Hepatocyte (in vitro differentiated cells): ENCODE measurements around the gene MKRN3. TPM values are rescaled to one million over a fixed set of nuclear protein-coding genes. Genes with fewer than 3 reads are reported as not detected.

ENCODE experiments used
- DNase-seq: peaks from one replicate; pipeline ENCODE4 v3.0.0-alpha.2; 2016; ENCODE audit warnings: low spot score
- H2AFZ ChIP-seq: fragments of 200-600 bp; sonication (generic); 2 replicates; pipeline ENCODE4 v1.6.0; 2016; ENCODE audit warnings: antibody characterized with exemption, mild to moderate bottlenecking
- H3K27ac ChIP-seq: fragments of 200-600 bp; sonication (generic); 2 replicates; pipeline ENCODE4 v1.5.1; 2016; ENCODE audit warnings: mild to moderate bottlenecking
- H3K27me3 ChIP-seq: fragments of 200-600 bp; sonication (generic); 2 replicates; pipeline ENCODE4 v1.6.1; 2016
- H3K36me3 ChIP-seq: fragments of 200-600 bp; sonication (generic); replicated peaks from 2 replicates; pipeline ENCODE4 v1.5.1; 2016; ENCODE audit warnings: low read depth; ENCODE audit not compliant: insufficient read depth
- H3K4me1 ChIP-seq: fragments of 200-600 bp; sonication (generic); 2 replicates; pipeline ENCODE4 v1.5.1; 2016; ENCODE audit warnings: mild to moderate bottlenecking, moderate library complexity; ENCODE audit not compliant: insufficient read depth
- H3K4me2 ChIP-seq: fragments of 200-600 bp; sonication (generic); 2 replicates; pipeline ENCODE4 v1.6.0; 2016
- H3K4me3 ChIP-seq: fragments of 200-600 bp; sonication (generic); 2 replicates; pipeline ENCODE4 v1.5.1; 2016; ENCODE audit warnings: mild to moderate bottlenecking
- H3K79me2 ChIP-seq: fragments of 200-600 bp; sonication (generic); 2 replicates; pipeline ENCODE4 v1.6.0; 2017; ENCODE audit warnings: mild to moderate bottlenecking
- H3K9me2 ChIP-seq: fragments of 200-600 bp; sonication (generic); replicated peaks from 2 replicates; pipeline ENCODE4 v1.6.0; 2017; ENCODE audit warnings: mild to moderate bottlenecking; ENCODE audit not compliant: insufficient read depth
- H3K9me3 ChIP-seq: fragments of 200-600 bp; sonication (generic); 2 replicates; pipeline ENCODE4 v1.5.1; 2016; ENCODE audit warnings: low read depth, mild to moderate bottlenecking
- H4K20me1 ChIP-seq: fragments of 200-600 bp; sonication (generic); 2 replicates; pipeline ENCODE4 v1.6.0; 2016; ENCODE audit warnings: mild to moderate bottlenecking; ENCODE audit not compliant: insufficient read depth, poor library complexity, severe bottlenecking
- CTCF ChIP-seq: fragments of 200-600 bp; sonication (generic); IDR thresholded peaks from 2 replicates; pipeline ENCODE4 v1.5.1; 2016; ENCODE audit warnings: antibody characterized with exemption, mild to moderate bottlenecking; ENCODE audit not compliant: poor library complexity
- EZH2 ChIP-seq: fragments of 200-600 bp; sonication (generic); IDR thresholded peaks from 2 replicates; pipeline ENCODE4 v1.6.1; 2016; ENCODE audit warnings: antibody characterized with exemption, mild to moderate bottlenecking, borderline replicate concordance
- EZH2phosphoT487 ChIP-seq: fragments of 200-600 bp; sonication (generic); IDR thresholded peaks from one replicate; pipeline ENCODE4 v1.6.1; 2018; ENCODE audit warnings: antibody characterized with exemption, mild to moderate bottlenecking, low read depth, moderate library complexity; ENCODE audit not compliant: unreplicated experiment, severe bottlenecking
- whole genome bisulfite sequencing: methylation state at CpG from one replicate; pipeline ENCODE4 v1.1.6; 2016; ENCODE audit warnings: low lambda C conversion rate; ENCODE audit errors: missing lambda C conversion rate; 5-methylcytosine and 5-hydroxymethylcytosine counted together
- polyA plus RNA-seq: library from polyadenylated mRNA; unstranded; fragments of >200 nt; fragmentation: Nextera tagmentation; extraction: Ambion mirVana; gene quantifications from 2 replicates; pipeline ENCODE4 v1.2.1, GENCODE V29; 2016
- total RNA-seq: library from RNA; depleted of rRNA; stranded (reverse); fragments of >200 nt; gene quantifications from 2 replicates; pipeline ENCODE4 v1.2.3, GENCODE V29; 2014

MKRN3 gene
- total and polyA plus RNA-seq, 2 experiments from 2014 or later: 0.57 TPM; not detected in 1

DNA sequence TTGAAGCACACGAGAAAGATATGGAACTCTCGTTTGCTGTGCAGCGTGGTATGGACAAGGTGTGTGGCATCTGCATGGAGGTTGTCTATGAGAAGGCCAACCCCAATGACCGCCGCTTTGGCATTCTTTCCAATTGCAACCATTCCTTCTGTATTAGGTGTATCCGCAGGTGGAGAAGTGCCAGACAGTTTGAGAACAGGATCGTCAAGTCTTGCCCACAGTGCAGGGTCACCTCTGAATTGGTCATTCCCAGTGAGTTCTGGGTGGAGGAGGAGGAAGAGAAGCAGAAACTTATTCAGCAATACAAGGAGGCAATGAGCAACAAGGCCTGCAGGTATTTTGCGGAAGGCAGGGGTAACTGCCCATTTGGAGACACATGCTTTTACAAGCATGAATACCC, 1.2 kb downstream of the MKRN3 start:
- Histone ChIP-seq H3K79me2 (no peaks in the 10 kb centered on the region), H3K4me3 (no peak overlapping the region), H4K20me1 (no peaks in the 10 kb centered on the region)

GRCh38 chr15:23567921-23568320, 2.4 kb downstream of the MKRN3 start:
- H3K79me2 ChIP-seq: no peaks in the 10 kb centered on the region
- no peak overlapping the region for H3K4me3 ChIP-seq
- no peaks in the 10 kb centered on the region for H3K36me3 ChIP-seq
- H3K4me1 ChIP-seq: no peaks in the 10 kb centered on the region
- H3K4me2 ChIP-seq: no peak overlapping the region
- no peaks in the 10 kb centered on the region for H3K9me3 ChIP-seq
- H2AFZ ChIP-seq: no peak overlapping the region
- DNase-seq: no peak
- no peaks in the 10 kb centered on the region for H3K27me3 ChIP-seq
- no peak overlapping the region for H3K27ac ChIP-seq
- WGBS: 62% methylated on average over 1 of the region's 1 CpG
- H4K20me1 ChIP-seq: no peaks in the 10 kb centered on the region
- TF ChIP-seq CTCF (no peak), EZH2phosphoT487 (no peak)
- H3K9me2 ChIP-seq: no peaks in the 10 kb centered on the region

More for the DNA sequence above, 1.2 kb downstream of the MKRN3 start:
- no peaks in the 10 kb centered on the region for H3K36me3 ChIP-seq
- H3K27me3 ChIP-seq: no peaks in the 10 kb centered on the region
- H3K27ac ChIP-seq: no peak overlapping the region
- no peak for TF ChIP-seq CTCF
- TF ChIP-seq EZH2phosphoT487: no peak
- TF ChIP-seq EZH2: no peak
- no peaks in the 10 kb centered on the region for H3K9me2 ChIP-seq
- H3K9me3 ChIP-seq: no peaks in the 10 kb centered on the region
- no peak for DNase-seq
- H3K4me2 ChIP-seq: no peak overlapping the region
- 91% methylated on average over 8 of the region's 8 CpGs for WGBS
- no peak overlapping the region for H2AFZ ChIP-seq
- H3K4me1 ChIP-seq: no peaks in the 10 kb centered on the region

GRCh38 chr15:23569151-23569925, 3.9 kb downstream of the MKRN3 start:
- H3K79me2 ChIP-seq: no peaks in the 10 kb centered on the region
- H3K4me3 ChIP-seq: no peak overlapping the region
- H3K4me2 ChIP-seq: no peak overlapping the region
- 50% methylated on average over 5 of the region's 5 CpGs for WGBS
- TF ChIP-seq EZH2phosphoT487 (no peak), CTCF (no peak), EZH2 (no peak)
- no peak overlapping the region for H2AFZ ChIP-seq
- H3K36me3 ChIP-seq: no peaks in the 10 kb centered on the region
- no peaks in the 10 kb centered on the region for H3K4me1 ChIP-seq
- no peak overlapping the region for H3K27ac ChIP-seq
- no peaks in the 10 kb centered on the region for H3K9me3 ChIP-seq
- no peaks in the 10 kb centered on the region for H3K27me3 ChIP-seq
- H4K20me1 ChIP-seq: no peaks in the 10 kb centered on the region
- no peak for DNase-seq
- H3K9me2 ChIP-seq: no peaks in the 10 kb centered on the region
